ENCODE results near the gene GSTM2.

The GSTM2 gene

GRCh38 chr1:109629372-109630030 is 38.4 kb upstream of the GSTM2 start:
- DNase-seq (ENCODE audit: low spot score): no peak

GRCh38 chr1:109630081-109630897 is 37.6 kb upstream of the GSTM2 start:
- DNase-seq (ENCODE audit: low spot score): no peak

GRCh38 chr1:109630898-109631512 is 36.9 kb upstream of the GSTM2 start:
- no peak for DNase-seq (ENCODE audit: low spot score)

DNA sequence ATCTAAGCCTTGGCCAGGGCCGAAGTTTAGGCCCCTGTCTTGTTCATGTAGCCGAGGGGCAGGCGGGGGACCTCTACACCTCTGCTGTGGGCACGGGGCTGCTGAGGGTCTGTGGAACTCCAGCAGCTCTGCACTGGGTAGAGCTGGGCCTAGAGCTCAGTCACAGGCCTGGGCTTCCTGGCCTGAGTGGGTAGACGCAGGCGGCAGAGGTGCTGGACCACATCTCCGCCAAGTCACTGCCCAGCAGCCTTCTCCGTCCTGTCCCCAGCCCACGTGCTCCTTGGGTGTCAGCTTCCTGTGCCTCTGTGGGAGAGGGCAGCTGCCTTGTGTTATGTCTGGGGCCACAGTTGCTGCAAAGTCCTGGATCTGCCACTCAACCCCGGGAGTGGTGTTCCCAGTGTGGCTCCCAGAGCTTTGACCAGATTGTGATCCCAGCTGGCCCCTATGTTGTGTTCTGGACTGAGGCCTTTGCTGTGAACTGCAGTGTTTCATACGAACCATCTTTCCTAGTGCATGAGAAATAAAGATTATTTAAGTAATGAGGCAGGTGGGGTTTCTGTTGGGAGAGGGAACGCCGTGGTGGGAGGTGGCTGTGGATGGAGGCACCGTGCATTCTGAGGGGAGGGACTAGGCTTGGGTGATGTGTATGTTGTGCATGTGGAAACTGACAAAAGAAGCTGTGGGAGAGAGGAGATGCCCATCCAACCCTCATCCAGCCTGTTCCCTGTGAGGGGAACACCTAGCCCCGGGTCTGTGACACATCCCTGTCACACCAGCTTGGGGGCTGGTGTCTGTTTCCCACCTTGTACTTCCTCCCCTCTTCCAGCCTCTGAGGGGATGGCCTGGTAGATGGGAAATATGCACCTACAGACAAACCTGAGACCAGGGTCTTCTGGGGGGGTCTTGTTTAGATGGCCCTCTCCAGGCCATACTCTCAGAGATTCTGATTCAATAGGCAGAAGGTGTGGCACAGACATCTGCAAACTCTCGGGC is 36.0 kb upstream of the GSTM2 start:
- DNase-seq (ENCODE audit: low spot score): no peak

DNA sequence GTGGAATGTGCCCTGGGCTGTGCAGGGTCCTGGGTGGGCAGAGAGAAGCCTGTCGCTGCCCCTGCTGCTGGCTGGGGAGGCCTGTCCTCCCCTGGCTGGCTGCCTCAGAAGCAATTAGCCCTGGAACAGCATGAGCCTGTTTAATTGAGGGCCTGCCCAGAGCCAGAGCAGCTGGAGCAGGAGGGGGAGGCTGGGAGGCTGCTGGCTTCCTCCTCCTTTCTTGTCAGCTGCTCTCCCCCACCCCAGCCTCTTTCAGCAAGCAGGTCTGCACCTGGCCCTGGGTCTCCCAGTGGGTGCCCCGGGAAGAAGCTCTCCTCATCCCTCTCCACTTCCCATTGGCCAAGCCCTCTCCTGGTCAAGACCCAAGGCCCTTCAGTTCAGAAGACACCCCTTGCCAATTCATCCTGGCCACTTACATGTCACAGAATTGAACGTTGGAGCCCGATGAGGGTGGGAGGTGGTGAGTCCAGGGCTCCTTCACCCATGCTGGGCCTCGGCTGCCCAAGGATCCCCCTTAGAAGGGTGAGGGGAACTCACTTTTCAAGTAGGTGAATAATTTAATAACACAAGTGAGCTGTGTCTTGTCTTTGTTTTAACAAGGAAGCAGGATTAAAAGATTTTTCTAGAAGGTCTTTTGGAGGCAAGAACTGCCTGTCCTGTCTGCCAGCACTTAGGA is 35.0 kb upstream of the GSTM2 start:
- DNase-seq (ENCODE audit: low spot score): no peak

DNA sequence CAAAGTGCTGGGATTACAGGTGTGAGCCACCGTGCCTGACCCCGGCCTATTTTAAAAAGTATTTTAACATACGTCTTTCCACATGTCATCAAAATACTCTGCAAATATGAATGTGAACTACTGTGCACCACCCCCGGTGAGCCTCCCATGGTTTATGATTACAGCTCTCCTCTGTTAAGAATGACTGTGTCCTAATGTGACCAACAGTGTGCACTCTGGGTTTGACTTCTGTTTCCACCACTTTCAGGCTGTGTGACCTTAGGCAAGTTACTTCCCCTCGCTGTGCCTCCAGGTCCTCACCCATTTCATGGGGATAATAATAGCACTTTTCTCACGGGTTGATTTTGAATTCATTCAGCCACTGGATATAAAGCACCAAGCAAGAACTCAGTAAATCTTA is 33.6 kb upstream of the GSTM2 start:
- no peak for DNase-seq (ENCODE audit: low spot score)

- DNase-seq (ENCODE audit: low spot score): no peak
Observed at GRCh38 chr1:109634771-109635750, 32.8 kb upstream of the GSTM2 start.

- DNase-seq (ENCODE audit: low spot score): no peak
Observed at GRCh38 chr1:109635862-109636200, 32.0 kb upstream of the GSTM2 start.

DNA sequence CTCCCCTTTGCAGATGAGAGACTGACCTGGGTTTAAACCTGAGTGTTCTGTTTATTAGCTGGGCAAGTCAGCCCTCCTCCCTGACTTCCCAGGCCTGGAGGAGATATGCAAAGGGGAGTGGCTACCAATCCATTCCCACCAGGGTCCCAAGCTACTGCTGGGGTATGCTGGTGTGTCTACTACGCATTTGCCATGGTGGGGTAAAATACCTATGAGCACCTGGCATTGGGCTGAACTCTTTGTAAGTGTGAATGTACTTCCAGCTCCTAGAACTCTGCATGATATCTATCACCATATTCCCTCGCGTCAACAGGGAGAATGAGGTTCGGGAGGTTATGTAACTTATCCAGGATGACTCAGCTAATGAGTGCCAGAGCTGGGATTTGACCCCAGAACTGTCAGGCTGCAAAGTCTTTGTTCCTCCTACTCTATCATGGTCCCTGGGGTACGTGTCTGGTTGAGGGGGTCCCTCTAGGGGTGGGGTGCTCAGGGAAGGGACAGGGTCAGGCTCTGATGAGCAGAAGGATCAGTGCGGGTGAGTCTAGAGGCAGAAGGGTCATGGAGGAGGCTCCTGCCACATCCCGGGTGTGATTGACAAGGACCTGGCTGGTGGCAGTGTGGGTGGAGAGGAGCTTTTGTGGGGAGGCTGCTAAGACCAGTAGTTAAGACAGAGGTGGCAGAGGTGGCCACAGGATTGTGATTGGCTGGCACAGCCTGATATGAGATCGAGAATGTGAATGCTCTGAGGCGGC is 31.5 kb upstream of the GSTM2 start:
- no peak for DNase-seq (ENCODE audit: low spot score)

DNA sequence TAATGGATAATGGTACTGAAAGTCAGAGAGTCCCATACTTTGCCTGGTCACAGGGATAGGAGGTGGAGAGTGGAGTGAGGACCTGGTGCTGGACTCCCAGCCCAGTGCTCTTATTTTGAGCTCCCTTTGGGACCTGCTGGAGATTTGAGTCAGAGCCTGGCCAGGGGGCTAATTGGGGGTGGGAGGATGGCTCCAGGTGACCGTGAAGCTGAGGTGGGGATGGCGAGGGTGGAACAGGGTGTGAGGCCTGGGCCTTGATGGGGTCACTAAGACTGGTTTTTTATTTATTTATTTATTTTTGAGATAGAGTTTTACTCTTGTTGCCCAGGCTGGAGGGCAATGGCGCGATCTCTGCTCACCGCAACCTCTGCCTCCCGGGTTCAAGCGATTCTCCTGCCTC is 30.4 kb upstream of the GSTM2 start:
- DNase-seq (ENCODE audit: low spot score): no peak

DNA sequence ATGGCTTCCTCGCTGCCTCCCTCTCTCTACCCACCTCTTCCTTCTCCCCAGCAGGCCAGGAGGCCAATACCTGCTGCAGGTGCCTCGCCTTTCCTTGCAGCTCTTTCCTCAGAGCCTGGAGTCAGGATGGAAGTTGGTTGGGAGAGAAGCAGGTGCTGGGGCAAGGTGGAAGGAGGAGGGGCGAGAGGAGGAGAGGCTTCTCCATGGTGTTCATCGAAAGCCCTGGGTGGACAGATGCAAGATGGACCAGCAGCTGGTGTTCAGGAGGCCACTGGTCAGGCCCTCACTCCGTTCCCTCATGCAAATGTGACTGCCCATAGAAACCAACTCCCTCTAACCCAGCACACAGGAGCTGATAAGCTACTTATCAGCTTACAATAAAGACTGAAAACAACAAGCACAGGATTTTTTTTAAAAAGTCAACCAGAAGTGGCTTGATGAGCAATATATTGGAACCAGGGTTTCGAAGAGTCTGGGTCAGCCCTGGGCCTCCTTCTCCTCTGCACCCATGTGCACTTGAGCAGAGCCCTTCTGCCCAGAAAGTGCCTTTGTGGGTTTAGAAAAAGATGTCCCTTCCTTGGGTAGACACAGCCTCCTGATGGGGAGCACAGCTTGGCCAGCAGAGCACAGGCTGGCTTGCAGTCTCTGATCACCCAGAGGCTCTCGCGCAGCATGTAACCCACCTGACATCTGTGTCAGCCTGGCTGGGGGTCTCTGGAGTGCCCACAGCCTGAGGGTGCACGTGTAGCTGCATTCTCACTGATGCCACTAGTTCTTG is 28.6 kb upstream of the GSTM2 start:
- no peak for DNase-seq (ENCODE audit: low spot score)

GRCh38 chr1:109639841-109640184 is 28.0 kb upstream of the GSTM2 start:
- DNase-seq (ENCODE audit: low spot score): no peak

GRCh38 chr1:109640285-109640865 is 27.5 kb upstream of the GSTM2 start:
- DNase-seq (ENCODE audit: low spot score): peak; percentile 75

- no peak for DNase-seq (ENCODE audit: low spot score)
Observed at GRCh38 chr1:109641078-109641740, 26.6 kb upstream of the GSTM2 start.

- no peak for DNase-seq (ENCODE audit: low spot score)
Observed at GRCh38 chr1:109641861-109642260, 26.0 kb upstream of the GSTM2 start.

DNA sequence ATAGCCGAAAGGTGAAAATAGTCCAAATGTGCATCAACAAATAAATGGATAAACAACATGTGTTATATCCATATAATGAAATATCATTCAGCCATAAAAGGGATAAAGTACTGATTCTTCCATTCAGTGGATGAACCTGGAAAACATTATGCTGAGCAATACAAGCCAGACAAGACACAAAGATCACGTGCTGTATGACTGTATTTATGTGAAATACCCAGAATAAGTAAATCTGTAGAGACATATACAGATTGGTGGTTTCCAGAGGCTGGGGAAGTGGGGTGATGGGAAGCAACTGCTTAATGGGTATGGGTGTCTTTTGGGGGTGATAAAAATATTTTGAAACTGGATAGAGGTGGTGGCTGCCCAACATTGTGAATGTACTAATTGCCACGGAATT is 25.2 kb upstream of the GSTM2 start:
- no peak for DNase-seq (ENCODE audit: low spot score)

DNA sequence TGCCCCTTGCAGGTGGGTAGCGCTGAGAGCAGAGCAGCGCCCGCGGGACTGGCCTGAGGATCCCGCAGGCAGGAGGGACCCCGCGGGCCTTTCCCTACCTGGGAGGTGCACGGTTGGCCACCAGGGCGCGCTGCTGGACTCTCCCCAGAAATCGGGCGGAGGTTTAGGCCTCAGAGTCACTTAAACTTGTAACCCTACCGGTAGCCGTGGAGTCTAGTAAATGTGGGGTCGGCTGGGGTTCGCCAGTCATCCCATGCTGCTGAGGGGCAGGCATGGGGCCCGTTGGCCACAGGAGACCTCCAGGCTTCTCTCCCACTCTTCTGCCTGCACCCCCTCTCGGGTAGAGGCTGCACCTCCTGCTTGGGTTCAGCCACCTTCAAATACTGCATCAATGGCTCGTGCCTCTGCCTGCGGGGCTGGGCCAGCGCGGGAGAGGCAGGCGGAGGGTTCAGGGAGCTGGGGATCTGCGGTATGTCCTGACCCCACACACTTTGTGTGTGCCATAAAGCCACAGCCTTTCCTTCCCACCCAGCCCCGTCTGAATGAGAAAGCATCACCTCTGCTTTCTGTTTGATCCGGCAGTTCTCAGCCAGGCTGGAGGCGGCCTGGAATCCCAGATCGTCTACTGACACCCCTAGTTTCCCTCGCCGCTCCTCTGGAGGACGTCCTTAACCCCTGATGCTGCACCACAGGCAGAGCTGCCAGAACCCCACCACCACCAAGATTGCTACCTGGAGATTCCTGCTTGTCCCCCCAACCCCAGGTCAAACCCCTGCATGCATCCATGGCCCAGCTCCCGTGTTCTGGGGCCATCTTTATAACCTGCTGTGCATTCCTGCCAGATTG is 24.2 kb upstream of the GSTM2 start:
- peak; percentile 74 for DNase-seq (ENCODE audit: low spot score)
